Vagina (tissue), 2 donors: ENCODE results near the gene SMURF2.

Experiments used
- POLR2AphosphoS5 ChIP-seq, 2 donors: sonication (generic); formaldehyde crosslinking; IDR thresholded peaks; one replicate each; pipeline ENCODE4 v1.9.0; 2017; ENCODE audit warnings: antibody characterized with exemption in 2 of 2, mild to moderate bottlenecking in 2 of 2, low read depth in 1 of 2; ENCODE audit not compliant: insufficient read depth in 1 of 2
- TF ChIP-seq, protein P1 (sequence below), 3 experiments: fragments of 450-650 bp in 2 of 3; fragments of 200-600 bp in 1 of 3; sonication (generic) in 1 of 3; IDR thresholded peaks; one replicate each; pipeline ENCODE4 v1.5.1; 2017 to 2019; ENCODE audit warnings: antibody characterized with exemption in 3 of 3, mild to moderate bottlenecking in 2 of 3, moderate library complexity in 2 of 3

DNA sequence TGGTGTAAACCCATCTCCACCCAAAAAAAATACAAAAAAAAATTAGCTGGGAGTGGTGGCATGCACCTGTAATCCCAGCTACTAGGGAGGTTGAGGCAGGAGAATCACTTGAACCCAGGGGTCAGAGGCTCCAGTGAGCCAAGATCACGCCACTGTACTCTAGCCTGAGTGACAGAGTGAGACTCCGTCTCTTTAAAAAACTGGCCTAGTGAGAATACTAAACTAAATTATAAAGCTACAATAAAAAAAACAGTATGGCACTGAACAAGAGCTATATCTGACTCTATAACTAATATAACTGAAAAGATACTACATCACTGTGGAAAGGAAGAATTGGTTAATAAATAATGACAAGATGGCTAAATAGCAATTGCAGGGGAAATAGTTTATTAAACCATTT, 6.4 kb downstream of the SMURF2 start:
- no peak for TF ChIP-seq POLR2AphosphoS5 (IDR thresholded peaks at IDR 0.05; ENCODE audit: insufficient read depth in 1 of 2, low read depth in 1 of 2)
- TF ChIP-seq, protein P1, sequence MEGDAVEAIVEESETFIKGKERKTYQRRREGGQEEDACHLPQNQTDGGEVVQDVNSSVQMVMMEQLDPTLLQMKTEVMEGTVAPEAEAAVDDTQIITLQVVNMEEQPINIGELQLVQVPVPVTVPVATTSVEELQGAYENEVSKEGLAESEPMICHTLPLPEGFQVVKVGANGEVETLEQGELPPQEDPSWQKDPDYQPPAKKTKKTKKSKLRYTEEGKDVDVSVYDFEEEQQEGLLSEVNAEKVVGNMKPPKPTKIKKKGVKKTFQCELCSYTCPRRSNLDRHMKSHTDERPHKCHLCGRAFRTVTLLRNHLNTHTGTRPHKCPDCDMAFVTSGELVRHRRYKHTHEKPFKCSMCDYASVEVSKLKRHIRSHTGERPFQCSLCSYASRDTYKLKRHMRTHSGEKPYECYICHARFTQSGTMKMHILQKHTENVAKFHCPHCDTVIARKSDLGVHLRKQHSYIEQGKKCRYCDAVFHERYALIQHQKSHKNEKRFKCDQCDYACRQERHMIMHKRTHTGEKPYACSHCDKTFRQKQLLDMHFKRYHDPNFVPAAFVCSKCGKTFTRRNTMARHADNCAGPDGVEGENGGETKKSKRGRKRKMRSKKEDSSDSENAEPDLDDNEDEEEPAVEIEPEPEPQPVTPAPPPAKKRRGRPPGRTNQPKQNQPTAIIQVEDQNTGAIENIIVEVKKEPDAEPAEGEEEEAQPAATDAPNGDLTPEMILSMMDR (IDR thresholded peaks at IDR 0.05), result no peak
